GM13976 (cell line): Measurements from ENCODE around the gene DYNC1H1.
A peak's percentile ranks its signal among the peaks of the same experiment; 100 is the strongest.

ENCODE experiments used
- DNase-seq: peaks from one replicate; pipeline ENCODE4 v3.0.0; 2012; ENCODE audit warnings: low spot score
- CTCF ChIP-seq: IDR thresholded peaks from 2 replicates; pipeline ENCODE4 v1.5.1; 2012; ENCODE audit warnings: borderline replicate concordance, mild to moderate bottlenecking; ENCODE audit not compliant: insufficient read depth; ENCODE audit errors: extremely low read depth, missing control alignments, control extremely low read depth
- in situ Hi-C: fragments of 300-500 bp; cut with MboI; formaldehyde crosslinking; loops from one replicate; pipeline ENCODE4 v1.12.0; 2022; ENCODE audit warnings: low sequenced_read_pairs, mixed read lengths, inconsistent platforms; ENCODE audit not compliant: unreplicated experiment

Gene DYNC1H1

GRCh38 chr14:101964297-101965180 is at the start of gene DYNC1H1:
Gene DYNC1H1 (plus strand): TSS chr14:101964573. CDS start chr14:101964692, 119 bp downstream.
- TF ChIP-seq CTCF: no peak
- peak; percentile 95 for DNase-seq
- in situ Hi-C loops: loop anchor here (5.0 to 10.0 kb wide), 2 partner anchors 190 to 353 kb away; partner anchors contain the start of gene ZNF839

GRCh38 chr14:101915871-101916815 is 48.2 kb upstream of the DYNC1H1 start:
- no peak for DNase-seq
- TF ChIP-seq CTCF: no peak
- in situ Hi-C loops: no loop called here

- in situ Hi-C loops: no loop called here
- no peak for TF ChIP-seq CTCF
- no peak for DNase-seq
These were observed 47.5 kb upstream of the DYNC1H1 start for GRCh38 chr14:101916816-101917412.

- no peak for DNase-seq
- in situ Hi-C loops: no loop called here
- no peak for TF ChIP-seq CTCF
These were observed 46.9 kb upstream of the DYNC1H1 start for GRCh38 chr14:101917413-101918017.

GRCh38 chr14:101918065-101918989 is 46.0 kb upstream of the DYNC1H1 start:
- TF ChIP-seq CTCF: no peak
- no peak for DNase-seq

More at GRCh38 chr14:101918065-101918989, 46.0 kb upstream of the DYNC1H1 start:
- in situ Hi-C loops: no loop called here
